ENCODE data around the gene SLC38A8. TPM values are rescaled to one million over a fixed set of nuclear protein-coding genes. Genes with fewer than 3 reads are reported as not detected.

SLC38A8 gene
- total RNA-seq, 4 donors from 2014 or later, result not detected

GRCh38 chr16:83967838-83968305 is 74.7 kb downstream of the SLC38A8 start, which contains the start of gene NECAB2:
NECAB2 (plus strand) TSS chr16:83968244; CDS start chr16:83968649, 405 bp downstream.
- no peak within 1 kb of the TSS for H3K27ac ChIP-seq
- peaks cover 25% of the 10 kb centered on the region for H3K36me3 ChIP-seq
- H3K4me3 ChIP-seq, result peak within 1 kb of the TSS; percentile 45
- H3K9me3 ChIP-seq, result no peaks in the 10 kb centered on the region
- peaks cover 21% of the 10 kb centered on the region for H3K27me3 ChIP-seq
- 27% methylated on average over 14 of the region's 35 CpGs for WGBS
- peaks cover 8% of the 10 kb centered on the region for H3K4me1 ChIP-seq
- peak; percentile 7 to 65 for TF ChIP-seq CTCF (IDR thresholded peaks at IDR 0.05)
- TF ChIP-seq POLR2AphosphoS5 (IDR thresholded peaks at IDR 0.05), result no peak
- no peak for TF ChIP-seq EP300 (IDR thresholded peaks at IDR 0.05)
- TF ChIP-seq POLR2A (IDR thresholded peaks at IDR 0.05), result no peak
- DNase-seq (ENCODE audit: low spot score in 2 of 2), result peak in 1 of 2 donors; percentile 59

- Histone ChIP-seq H3K9me3 (no peaks in the 10 kb centered on the region), H3K36me3 (peaks cover 32% of the 10 kb centered on the region), H3K27me3 (peaks cover 21% of the 10 kb centered on the region), H3K27ac (no peak overlapping the region), H3K4me3 (no peak overlapping the region), H3K4me1 (peaks cover 8% of the 10 kb centered on the region)
- 54% methylated on average over 2 of the region's 2 CpGs for WGBS
- TF ChIP-seq POLR2AphosphoS5 (IDR thresholded peaks at IDR 0.05) (no peak), POLR2A (IDR thresholded peaks at IDR 0.05) (no peak)
- DNase-seq (ENCODE audit: low spot score in 2 of 2), result peak in 1 of 2 donors; percentile 17
These were observed 75.5 kb downstream of the SLC38A8 start for GRCh38 chr16:83967091-83967490.

- DNase-seq (ENCODE audit: low spot score in 2 of 2), result peak in 1 of 2 donors; percentile 21
- Histone ChIP-seq H3K27ac (no peak overlapping the region), H3K36me3 (peaks cover 41% of the 10 kb centered on the region), H3K27me3 (peaks cover 21% of the 10 kb centered on the region), H3K4me1 (peaks cover 8% of the 10 kb centered on the region), H3K9me3 (no peaks in the 10 kb centered on the region), H3K4me3 (no peak overlapping the region)
- no peak for TF ChIP-seq CTCF (IDR thresholded peaks at IDR 0.05)
- TF ChIP-seq EP300 (IDR thresholded peaks at IDR 0.05), result no peak
- no peak for TF ChIP-seq POLR2A (IDR thresholded peaks at IDR 0.05)
- TF ChIP-seq POLR2AphosphoS5 (IDR thresholded peaks at IDR 0.05), result no peak
- WGBS, result 93% methylated on average over 12 of the region's 13 CpGs
These were observed 76.4 kb downstream of the SLC38A8 start for GRCh38 chr16:83966153-83966696.

- WGBS, result 95% methylated on average over 24 of the region's 36 CpGs
- H3K27me3 ChIP-seq, result peaks cover 21% of the 10 kb centered on the region
- no peak overlapping the region for H3K4me3 ChIP-seq
- no peak for DNase-seq (ENCODE audit: low spot score in 2 of 2)
- H3K4me1 ChIP-seq, result peaks cover 8% of the 10 kb centered on the region
- H3K36me3 ChIP-seq, result peaks cover 47% of the 10 kb centered on the region
- no peaks in the 10 kb centered on the region for H3K9me3 ChIP-seq
- no peak for TF ChIP-seq CTCF (IDR thresholded peaks at IDR 0.05)
- no peak for TF ChIP-seq POLR2AphosphoS5 (IDR thresholded peaks at IDR 0.05)
- no peak for TF ChIP-seq POLR2A (IDR thresholded peaks at IDR 0.05)
- no peak overlapping the region for H3K27ac ChIP-seq
These were observed 77.0 kb downstream of the SLC38A8 start for GRCh38 chr16:83965444-83966152.

- DNase-seq (ENCODE audit: low spot score in 2 of 2), result no peak
- Histone ChIP-seq H3K27me3 (peaks cover 19% of the 10 kb centered on the region), H3K27ac (no peak overlapping the region), H3K4me1 (peaks cover 8% of the 10 kb centered on the region), H3K36me3 (peaks cover 54% of the 10 kb centered on the region), H3K4me3 (no peak overlapping the region), H3K9me3 (no peaks in the 10 kb centered on the region)
- 91% methylated on average over 18 of the region's 26 CpGs for WGBS
- no peak for TF ChIP-seq POLR2A (IDR thresholded peaks at IDR 0.05)
- no peak for TF ChIP-seq CTCF (IDR thresholded peaks at IDR 0.05)
- no peak for TF ChIP-seq EP300 (IDR thresholded peaks at IDR 0.05)
- TF ChIP-seq POLR2AphosphoS5 (IDR thresholded peaks at IDR 0.05), result no peak
These were observed 77.7 kb downstream of the SLC38A8 start for GRCh38 chr16:83964684-83965443.

All from suprapubic skin (tissue), 4 donors.